Measurements from ENCODE around the gene CST8.

CST8 gene

GRCh38 chr20:23484081-23484480 lies 6.8 kb upstream of the CST8 start:
- no peaks in the 10 kb centered on the region for H3K4me1 ChIP-seq
- no peak overlapping the region for H2AFZ ChIP-seq
- no peaks in the 10 kb centered on the region for H3K27me3 ChIP-seq (ENCODE audit: control insufficient read depth, insufficient read depth, low read length)
- no peak overlapping the region for H3K4me2 ChIP-seq (ENCODE audit: low read length)
- no peaks in the 10 kb centered on the region for H3K36me3 ChIP-seq (ENCODE audit: control insufficient read depth, insufficient read depth, low read length)
- H3K79me2 ChIP-seq: no peaks in the 10 kb centered on the region
- H3K27ac ChIP-seq: no peak overlapping the region
- no peak overlapping the region for H3K9ac ChIP-seq
- no peaks in the 10 kb centered on the region for H3K9me3 ChIP-seq (ENCODE audit: control insufficient read depth, low read length)
- no peak for TF ChIP-seq CTCF (IDR thresholded peaks at IDR 0.05)
- H3K4me3 ChIP-seq (ENCODE audit: low read depth, low read length): no peak overlapping the region

GRCh38 chr20:23488470-23488869 lies 2.4 kb upstream of the CST8 start:
- H3K36me3 ChIP-seq (ENCODE audit: control insufficient read depth, insufficient read depth, low read length): no peaks in the 10 kb centered on the region
- H3K4me3 ChIP-seq (ENCODE audit: low read depth, low read length): no peak overlapping the region
- no peak for TF ChIP-seq CTCF (IDR thresholded peaks at IDR 0.05)
- no peaks in the 10 kb centered on the region for H3K4me1 ChIP-seq
- no peaks in the 10 kb centered on the region for H3K79me2 ChIP-seq
- H3K27me3 ChIP-seq (ENCODE audit: control insufficient read depth, insufficient read depth, low read length): no peaks in the 10 kb centered on the region
- H3K9me3 ChIP-seq (ENCODE audit: control insufficient read depth, low read length): no peaks in the 10 kb centered on the region
- H3K27ac ChIP-seq: no peak overlapping the region
- no peak overlapping the region for H3K4me2 ChIP-seq (ENCODE audit: low read length)
- H3K9ac ChIP-seq: no peak overlapping the region
- H2AFZ ChIP-seq: no peak overlapping the region

GRCh38 chr20:23488996-23489395 lies 1.9 kb upstream of the CST8 start:
- Histone ChIP-seq H3K4me1 (no peaks in the 10 kb centered on the region), H3K9ac (no peak overlapping the region), H3K36me3 (ENCODE audit: control insufficient read depth, insufficient read depth, low read length) (no peaks in the 10 kb centered on the region), H3K79me2 (no peaks in the 10 kb centered on the region), H2AFZ (no peak overlapping the region), H3K27me3 (ENCODE audit: control insufficient read depth, insufficient read depth, low read length) (no peaks in the 10 kb centered on the region), H3K9me3 (ENCODE audit: control insufficient read depth, low read length) (no peaks in the 10 kb centered on the region), H3K27ac (no peak overlapping the region), H3K4me3 (ENCODE audit: low read depth, low read length) (no peak overlapping the region), H3K4me2 (ENCODE audit: low read length) (no peak overlapping the region)
- TF ChIP-seq CTCF (IDR thresholded peaks at IDR 0.05): no peak

GRCh38 chr20:23492292-23492691 lies 1.4 kb downstream of the CST8 start:
- Histone ChIP-seq H3K4me2 (ENCODE audit: low read length) (no peak overlapping the region), H3K4me3 (ENCODE audit: low read depth, low read length) (no peak overlapping the region), H3K9ac (no peak overlapping the region), H2AFZ (no peak overlapping the region), H3K36me3 (ENCODE audit: control insufficient read depth, insufficient read depth, low read length) (no peaks in the 10 kb centered on the region), H3K4me1 (no peaks in the 10 kb centered on the region), H3K27me3 (ENCODE audit: control insufficient read depth, insufficient read depth, low read length) (no peaks in the 10 kb centered on the region), H3K9me3 (ENCODE audit: control insufficient read depth, low read length) (no peaks in the 10 kb centered on the region), H3K27ac (no peak overlapping the region), H3K79me2 (no peaks in the 10 kb centered on the region)
- TF ChIP-seq CTCF (IDR thresholded peaks at IDR 0.05): no peak

GRCh38 chr20:23493172-23493772 lies 2.4 kb downstream of the CST8 start:
- Histone ChIP-seq H2AFZ (no peak overlapping the region), H3K4me3 (ENCODE audit: low read depth, low read length) (no peak overlapping the region)

More at GRCh38 chr20:23493172-23493772, 2.4 kb downstream of the CST8 start:
- Histone ChIP-seq H3K9ac (no peak overlapping the region), H3K4me2 (ENCODE audit: low read length) (no peak overlapping the region), H3K79me2 (no peaks in the 10 kb centered on the region), H3K27me3 (ENCODE audit: control insufficient read depth, insufficient read depth, low read length) (no peaks in the 10 kb centered on the region), H3K27ac (no peak overlapping the region), H3K4me1 (no peaks in the 10 kb centered on the region), H3K36me3 (ENCODE audit: control insufficient read depth, insufficient read depth, low read length) (no peaks in the 10 kb centered on the region), H3K9me3 (ENCODE audit: control insufficient read depth, low read length) (no peaks in the 10 kb centered on the region)
- TF ChIP-seq CTCF (IDR thresholded peaks at IDR 0.05): no peak

Measured in parathyroid adenoma (tissue), 2 donors.